Erythroblast (primary cell): ENCODE results near the gene LARP4.

Experiments
- GATA1 ChIP-seq: IDR thresholded peaks from 2 replicates; pipeline ENCODE4 v1.6.1; 2011; ENCODE audit warnings: low read depth, mild to moderate bottlenecking, control low read depth, low read length, moderate library complexity
- POLR2A ChIP-seq: IDR thresholded peaks from 2 replicates; pipeline ENCODE4 v1.6.1; 2011; ENCODE audit warnings: mild to moderate bottlenecking, low read length

DNA sequence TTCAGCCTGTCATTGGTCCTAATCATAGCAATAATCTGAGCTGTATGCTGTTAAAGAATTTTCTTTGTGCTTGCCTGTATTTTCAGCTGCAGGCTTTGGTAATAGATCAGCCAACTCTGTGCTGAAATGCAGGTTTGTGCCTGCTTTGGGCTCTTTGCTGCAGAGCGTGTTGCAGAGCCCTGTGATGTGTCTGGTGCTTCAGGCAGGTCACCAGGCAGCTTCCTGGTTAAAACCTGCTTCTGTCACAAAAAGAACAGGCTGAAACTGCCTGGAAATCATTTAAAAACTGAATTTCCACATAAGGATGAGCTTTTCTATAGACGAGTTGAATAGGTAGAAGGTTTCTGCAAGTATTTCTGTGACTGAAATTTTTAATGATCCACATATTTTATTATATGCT, 107.2 kb downstream of the LARP4 start:
- TF ChIP-seq POLR2A = no peak
- no peak for TF ChIP-seq GATA1
